ENCODE results near the gene TMPRSS9.
"Not testable (repeated sequence)": the region's sequence is repeated elsewhere in the genome, so short reads cannot be mapped to it uniquely, and the experiment has no call there.

The TMPRSS9 gene

DNA sequence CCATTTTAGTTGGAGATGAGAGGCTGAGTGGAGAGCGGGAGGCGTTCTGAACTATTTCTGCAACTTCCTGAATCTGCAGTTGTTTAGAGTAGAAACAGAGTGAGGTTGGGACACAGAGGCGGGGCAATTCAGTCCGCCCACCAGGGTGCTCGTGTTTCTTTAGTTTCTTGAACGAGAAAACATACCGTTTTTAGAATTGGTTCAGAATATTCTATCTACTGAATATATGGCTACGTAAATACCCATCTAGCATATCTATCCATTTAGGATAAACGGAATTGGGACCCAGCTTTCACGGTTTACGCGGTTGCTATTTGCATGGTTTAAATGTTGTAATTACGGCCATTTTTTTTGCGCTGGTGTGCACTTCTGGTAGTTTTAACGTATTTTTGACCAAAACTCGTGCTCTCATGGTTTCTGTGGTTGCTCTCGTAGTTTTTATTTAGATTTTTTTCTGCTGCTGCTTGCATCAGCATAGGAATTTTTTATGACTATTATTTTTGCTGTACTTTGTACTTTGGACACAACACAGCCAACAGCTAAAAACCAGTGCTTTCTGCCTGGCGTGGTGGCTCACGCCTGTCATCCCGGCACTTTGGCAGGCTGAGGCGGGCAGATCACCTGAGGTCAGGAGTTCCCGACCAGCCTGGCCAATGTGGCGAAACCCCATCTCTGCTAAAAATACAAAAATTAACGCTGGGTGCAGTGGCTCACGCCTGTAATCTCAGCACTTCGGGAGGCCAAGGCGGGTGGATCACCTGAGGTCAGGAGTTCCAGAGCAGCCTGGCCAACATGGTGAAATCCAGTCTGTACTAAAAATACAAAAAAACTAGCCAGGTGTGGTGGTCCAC lies 34.6 kb downstream of the TMPRSS9 start:
- DNase-seq, result no peak

DNA sequence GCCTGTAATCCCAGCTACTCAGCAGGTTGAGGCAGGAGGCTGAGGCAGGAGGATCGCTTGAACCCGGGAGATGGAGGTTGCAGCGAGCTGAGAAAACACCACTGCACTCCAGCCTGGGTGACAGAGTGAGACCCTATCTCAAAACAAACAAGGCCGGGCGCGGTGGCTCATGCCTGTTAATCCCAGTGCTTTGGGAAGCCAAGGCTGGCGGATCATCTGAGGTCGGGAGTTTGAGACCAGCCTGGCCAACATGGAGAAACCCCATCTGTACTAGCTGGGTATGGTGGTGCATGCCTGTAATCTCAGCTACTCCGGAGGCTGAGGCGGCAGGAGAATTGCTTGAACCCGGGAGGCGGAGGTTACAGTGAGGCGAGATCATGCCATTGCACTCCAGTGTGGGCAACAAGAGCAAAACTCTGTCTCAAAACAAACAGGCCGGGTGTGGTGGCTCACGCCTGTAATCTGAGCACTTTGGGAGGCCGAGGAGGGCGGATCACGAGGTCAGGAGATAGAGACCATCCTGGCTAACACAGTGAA lies 35.3 kb downstream of the TMPRSS9 start:
- not testable (repeated sequence) for DNase-seq

DNA sequence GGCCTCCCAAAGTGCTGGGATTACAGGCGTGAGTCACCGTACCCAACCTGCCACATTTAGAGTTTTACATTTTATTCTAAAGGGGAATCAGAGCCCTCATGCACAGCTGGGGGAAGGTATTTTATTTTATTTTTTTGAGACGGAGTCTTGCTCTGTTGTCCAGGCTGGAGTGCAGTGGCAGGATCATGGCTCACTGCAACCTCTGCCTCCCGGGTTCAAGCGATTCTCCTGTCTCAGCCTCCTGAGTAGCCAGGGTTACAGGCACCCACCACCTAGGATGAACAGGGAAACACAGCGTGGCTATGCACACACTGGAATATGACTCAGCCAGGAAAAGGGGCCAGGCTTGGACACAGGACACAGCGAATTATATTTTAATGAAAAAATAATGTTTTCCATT lies 37.1 kb downstream of the TMPRSS9 start:
- DNase-seq, result not testable (repeated sequence)

DNA sequence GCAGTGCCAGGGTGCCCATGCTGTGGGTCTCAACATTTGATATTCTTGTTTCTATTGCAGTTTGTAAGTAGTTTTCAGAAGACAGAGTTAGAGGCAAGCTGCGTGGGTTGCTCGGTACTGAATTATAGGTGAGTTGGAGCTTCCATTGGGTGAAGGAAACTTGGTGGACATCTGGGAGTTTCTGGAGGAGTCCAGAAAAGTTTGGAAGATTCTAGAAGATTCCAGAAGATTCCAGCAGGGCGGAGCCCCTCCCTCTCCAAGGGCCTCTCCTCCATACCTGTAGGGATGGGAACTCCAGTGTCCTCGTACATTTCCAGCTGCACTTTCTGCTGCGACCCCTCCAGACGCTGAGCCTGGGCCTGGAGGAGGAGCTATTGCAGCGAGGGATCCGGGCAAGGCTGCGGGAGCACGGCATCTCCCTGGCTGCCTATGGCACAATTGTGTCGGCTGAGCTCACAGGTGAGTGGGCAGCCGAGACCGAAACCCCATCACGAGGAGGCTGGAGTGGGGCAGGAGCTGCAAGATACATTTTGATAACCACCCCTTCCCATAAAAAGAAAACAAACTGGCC lies 38.8 kb downstream of the TMPRSS9 start:
- DNase-seq, result no peak

DNA sequence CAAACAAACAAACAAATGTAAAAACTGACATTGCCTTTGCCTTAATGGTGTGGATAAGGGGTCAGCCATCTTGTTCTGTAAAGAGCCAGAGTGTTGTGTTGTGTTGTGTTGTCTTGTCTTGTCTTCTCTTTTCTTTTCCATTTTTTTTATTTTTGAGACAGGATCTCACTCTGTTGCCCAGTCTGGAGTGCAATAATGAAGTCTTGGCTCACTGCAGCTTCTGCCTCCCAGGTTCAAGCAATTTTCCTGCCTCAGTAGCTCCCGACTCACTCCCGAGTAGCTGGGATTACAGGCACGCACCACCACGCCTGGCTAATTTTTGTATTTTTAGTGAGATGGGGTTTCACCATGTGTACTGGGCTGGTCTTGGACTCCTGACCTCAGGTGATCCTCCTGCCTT lies 39.5 kb downstream of the TMPRSS9 start:
- no peak for DNase-seq

DNA sequence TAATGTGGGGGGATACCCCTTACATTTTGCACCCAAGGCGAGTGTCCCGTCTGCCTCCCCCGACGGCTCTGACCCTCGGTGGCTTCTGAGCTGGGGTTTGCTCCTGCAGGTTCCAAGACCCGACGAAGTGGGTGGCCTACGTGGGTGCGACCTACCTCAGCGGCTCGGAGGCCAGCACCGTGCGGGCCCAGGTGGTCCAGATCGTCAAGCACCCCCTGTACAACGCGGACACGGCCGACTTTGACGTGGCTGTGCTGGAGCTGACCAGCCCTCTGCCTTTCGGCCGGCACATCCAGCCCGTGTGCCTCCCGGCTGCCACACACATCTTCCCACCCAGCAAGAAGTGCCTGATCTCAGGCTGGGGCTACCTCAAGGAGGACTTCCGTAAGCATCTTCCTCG lies 48.2 kb downstream of the TMPRSS9 start:
- no peak for DNase-seq

DNA sequence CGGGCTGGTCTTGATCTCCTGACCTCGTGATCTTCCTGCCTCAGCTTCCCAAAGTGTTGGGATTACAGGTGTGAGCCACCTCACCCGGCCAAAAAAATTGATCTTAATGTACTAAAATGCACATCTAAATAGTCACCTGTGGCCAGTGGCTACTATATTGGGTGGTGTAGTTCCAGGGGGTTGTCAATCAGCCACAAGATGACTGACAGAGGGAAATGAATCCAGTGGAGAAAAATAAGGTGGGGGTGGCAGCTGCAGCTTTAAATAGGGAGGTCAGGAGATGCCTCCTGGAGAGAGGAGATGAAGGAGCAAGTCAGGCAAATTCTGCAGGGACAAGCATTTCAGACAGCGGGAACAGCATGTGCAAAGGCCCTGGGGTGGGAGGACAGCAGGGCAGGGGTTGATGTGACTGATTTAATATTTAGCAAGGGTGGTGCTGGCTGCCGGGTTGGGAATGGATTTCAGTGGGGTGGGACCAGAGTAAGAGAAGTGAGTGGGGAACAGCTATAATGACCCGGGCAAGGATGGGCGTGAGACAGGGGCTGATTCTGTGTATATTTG lies 49.4 kb downstream of the TMPRSS9 start:
- DNase-seq, result no peak

DNA sequence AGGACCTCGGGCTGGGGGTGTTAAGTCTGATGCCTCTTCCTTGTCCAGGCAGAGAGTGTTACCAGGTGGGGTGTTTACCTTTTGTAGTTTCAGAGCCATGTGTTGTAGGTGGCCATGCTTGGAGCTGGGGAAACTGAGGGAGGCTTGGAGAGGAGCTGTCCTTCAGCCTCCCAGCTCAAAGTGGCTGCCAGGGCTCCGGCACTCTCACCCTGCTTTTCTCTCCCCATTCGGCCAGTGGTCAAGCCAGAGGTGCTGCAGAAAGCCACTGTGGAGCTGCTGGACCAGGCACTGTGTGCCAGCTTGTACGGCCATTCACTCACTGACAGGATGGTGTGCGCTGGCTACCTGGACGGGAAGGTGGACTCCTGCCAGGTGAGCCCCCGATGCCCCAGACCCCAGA lies 50.0 kb downstream of the TMPRSS9 start:
- no peak for DNase-seq

DNA sequence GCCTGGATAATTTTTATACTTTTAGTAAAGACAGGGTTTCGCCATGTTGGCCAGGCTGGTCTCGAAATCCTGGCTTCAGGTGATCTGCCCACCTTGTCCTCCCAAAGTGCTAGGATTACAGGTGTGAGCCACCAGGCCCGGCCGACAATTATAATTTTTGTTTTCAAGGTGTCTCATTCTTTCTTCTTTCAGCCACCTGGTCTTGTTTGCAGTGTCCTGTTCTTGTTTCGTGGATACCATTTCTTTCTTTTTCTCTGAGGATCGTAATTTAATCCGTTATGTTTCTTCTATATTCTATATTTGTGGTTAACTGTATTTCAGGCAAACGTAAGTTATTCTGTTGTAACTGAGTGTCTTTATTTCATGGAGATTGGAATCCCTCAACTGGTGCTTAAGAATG lies 51.6 kb downstream of the TMPRSS9 start:
- no peak for DNase-seq

DNA sequence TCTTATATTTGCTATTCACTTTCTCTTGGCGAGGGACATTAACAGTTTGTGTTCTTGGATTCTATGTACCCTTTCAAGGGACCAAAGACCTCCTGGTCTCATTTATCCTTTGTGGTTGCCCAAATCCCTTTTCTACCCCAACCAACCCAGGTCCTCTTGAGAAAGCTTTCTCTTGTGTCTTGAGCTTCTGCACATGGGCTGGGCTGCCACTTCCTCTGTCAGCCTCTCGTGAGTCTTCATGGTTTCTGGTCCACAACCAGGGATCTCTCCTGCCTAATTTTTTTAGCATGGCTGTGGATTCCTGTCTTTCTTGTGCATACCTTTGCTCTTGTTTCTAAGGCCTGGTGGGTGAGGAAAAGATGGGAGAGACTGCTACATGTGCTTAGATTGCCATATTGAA lies 52.4 kb downstream of the TMPRSS9 start:
- no peak for DNase-seq

DNA sequence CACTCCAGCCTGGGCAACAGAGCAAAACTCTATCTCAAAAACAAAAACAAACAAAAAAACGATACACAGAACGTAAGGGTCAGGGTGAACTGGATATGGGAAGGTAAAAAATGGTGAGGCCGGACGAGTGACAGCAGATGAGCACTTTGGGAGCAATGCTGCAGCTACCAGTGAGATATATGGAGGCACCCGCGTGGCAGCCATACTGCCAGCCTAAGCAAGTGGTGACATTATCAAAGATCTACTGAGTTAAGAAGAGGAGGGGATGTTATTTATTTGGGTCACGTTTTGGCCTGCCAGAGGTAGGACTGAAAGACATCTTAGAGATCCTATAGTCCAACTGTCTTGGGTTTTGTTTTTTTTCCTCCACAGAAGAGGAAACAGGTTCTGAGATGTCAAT lies 53.1 kb downstream of the TMPRSS9 start:
- no peak for DNase-seq

DNA sequence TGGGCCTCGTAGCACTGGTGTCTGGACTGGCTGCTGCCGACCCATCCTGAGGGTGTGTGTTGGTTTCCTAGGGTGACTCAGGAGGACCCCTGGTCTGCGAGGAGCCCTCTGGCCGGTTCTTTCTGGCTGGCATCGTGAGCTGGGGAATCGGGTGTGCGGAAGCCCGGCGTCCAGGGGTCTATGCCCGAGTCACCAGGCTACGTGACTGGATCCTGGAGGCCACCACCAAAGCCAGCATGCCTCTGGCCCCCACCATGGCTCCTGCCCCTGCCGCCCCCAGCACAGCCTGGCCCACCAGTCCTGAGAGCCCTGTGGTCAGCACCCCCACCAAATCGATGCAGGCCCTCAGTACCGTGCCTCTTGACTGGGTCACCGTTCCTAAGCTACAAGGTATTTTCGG lies 53.6 kb downstream of the TMPRSS9 start:
- no peak for DNase-seq

DNA sequence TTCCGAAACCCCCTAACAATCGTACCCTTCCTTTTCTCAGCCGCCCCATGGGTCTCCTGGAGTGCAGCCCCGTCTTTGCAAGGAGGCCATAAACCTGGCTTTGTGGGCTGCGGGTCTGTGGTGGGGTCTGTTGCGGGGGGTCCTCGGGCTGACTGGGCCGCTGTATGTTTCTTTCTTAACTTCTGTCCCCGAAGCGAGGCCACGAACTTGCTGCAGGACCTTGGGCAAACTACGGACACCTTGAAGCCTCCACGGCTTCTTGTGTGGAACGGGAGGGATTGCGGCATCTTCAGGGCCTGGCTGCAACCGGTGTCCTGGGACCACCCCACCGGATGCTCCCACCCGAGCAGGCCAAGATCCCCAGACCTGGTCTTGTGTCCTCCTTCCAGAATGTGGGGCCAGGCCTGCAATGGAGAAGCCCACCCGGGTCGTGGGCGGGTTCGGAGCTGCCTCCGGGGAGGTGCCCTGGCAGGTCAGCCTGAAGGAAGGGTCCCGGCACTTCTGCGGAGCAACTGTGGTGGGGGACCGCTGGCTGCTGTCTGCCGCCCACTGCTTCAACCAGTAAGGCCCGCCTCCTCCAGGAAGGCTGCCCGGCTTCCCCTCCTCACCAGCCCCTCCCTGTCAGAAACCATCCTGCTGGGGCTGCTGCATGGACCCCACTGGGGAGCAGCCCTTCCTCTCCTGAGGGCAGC lies 55.4 kb downstream of the TMPRSS9 start:
- DNase-seq, result no peak

DNA sequence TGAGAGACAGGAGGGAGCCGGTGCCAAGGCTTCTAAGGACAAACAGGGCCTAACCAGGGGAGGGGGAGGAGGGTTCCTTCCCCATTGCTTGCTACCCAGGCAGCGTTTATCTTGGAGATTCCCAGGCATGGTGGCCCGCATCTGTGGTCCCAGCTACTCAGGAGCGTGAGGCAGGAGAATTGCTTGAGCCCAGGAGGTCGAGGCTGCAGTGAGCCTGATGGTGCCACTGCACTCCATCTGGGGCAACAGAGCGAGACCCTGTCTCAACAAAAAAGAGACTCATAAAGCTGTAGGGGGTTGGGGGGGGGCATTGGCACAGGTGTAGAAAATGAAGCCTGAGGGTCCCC lies 55.9 kb downstream of the TMPRSS9 start:
- DNase-seq, result no peak

DNA sequence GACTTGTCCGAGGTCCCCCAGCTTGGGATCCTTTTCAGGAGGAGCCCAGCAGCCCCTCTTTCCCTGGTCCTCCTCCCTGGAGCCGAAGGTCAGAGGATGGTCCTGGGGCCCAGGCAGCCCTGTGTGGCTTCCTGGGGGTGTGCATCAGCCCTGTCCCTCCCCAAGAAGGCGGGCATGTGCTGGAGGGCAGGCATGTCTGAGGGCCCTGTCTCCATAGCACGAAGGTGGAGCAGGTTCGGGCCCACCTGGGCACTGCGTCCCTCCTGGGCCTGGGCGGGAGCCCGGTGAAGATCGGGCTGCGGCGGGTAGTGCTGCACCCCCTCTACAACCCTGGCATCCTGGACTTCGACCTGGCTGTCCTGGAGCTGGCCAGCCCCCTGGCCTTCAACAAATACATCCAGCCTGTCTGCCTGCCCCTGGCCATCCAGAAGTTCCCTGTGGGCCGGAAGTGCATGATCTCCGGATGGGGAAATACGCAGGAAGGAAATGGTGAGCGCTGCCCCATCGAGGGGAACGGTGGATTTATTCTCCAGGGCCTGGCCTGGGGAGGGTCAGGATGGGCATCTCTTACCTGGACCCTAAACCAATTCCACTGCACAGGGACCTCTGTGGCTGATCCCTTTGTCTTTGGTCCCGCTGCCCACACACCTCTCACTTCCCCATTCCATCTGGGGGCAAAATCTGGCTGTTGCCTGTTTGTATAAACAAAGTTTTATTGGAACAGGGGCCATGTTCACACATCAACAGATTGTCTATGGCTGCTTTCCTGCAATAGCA lies 56.4 kb downstream of the TMPRSS9 start:
- DNase-seq, result no peak

DNA sequence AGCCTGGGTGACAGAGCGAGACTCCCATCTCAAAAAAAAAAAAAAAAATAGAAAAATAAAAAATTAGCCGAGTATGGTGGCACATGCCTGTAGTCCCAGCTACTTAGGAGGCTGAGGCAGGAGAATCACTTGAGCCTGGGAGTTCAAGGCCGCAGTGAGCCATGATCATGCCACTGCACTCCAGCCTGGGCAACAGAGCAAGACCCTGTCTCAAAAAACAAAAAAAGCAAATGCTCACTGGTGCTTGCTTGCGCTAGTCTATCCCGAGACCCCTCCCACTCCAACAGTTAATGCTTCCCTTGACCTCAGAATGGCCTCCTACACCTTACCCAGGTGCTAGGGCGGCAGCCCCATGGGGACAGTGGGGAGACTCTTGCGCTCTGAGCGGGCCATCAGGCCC lies 57.4 kb downstream of the TMPRSS9 start:
- not testable (repeated sequence) for DNase-seq

DNA sequence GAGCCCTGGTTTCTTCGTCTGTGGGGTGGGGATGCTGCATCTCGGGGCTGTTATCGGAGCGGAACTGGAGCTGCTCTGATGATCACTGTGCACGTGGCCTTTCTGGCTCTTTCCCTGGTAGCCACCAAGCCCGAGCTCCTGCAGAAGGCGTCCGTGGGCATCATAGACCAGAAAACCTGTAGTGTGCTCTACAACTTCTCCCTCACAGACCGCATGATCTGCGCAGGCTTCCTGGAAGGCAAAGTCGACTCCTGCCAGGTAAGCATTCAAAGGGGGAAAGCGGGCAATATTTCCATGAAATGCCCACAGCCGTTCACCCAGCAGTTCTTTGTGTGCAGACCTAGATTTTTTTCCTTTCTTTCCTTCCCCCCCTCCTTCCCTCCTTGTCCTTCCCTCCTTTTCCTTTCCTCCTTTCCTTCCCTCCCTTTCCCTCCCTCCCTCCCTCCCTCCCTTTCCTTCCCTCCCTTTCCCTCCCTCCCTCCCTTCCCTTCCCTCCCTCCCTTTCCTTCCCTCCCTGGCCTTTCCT lies 57.9 kb downstream of the TMPRSS9 start:
- no peak for DNase-seq

DNA sequence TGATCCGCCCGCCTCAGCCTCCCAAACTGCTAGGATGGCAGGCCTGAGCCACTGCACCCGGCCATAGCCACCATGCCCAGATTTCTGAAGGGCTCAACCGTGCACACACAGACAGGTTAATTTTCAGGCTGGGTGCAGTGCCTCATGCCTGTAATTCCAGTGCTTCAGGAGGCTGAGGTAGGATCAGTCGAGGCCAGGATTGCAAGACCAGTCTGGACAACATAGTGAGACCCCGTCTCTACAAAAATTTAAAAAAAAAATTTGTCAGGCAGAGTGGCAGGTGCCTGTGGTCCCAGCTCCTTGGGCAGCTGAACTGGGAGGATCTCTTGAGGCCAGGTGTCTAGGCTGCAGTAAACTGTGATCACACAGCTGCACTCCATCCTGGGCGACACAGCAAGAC lies 59.7 kb downstream of the TMPRSS9 start:
- DNase-seq, result no peak

DNA sequence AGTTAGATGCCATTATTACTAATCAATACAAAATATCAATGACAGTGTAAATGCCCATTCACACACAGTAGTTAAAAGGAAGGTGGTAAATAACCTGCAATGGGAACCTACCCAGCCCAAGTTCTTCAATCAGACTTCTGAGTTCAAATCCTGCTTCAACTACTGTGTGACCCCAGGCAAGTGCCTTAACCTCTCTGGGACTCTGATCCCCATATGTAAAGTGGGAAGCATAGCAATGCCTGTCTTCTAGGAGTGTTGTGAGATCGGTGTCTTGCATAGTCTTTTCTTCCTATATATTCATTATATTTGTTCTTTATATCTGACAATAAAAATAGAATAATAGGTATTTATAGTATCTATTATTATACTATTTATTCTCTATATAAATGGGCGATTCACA lies 60.4 kb downstream of the TMPRSS9 start:
- DNase-seq, result no peak

DNA sequence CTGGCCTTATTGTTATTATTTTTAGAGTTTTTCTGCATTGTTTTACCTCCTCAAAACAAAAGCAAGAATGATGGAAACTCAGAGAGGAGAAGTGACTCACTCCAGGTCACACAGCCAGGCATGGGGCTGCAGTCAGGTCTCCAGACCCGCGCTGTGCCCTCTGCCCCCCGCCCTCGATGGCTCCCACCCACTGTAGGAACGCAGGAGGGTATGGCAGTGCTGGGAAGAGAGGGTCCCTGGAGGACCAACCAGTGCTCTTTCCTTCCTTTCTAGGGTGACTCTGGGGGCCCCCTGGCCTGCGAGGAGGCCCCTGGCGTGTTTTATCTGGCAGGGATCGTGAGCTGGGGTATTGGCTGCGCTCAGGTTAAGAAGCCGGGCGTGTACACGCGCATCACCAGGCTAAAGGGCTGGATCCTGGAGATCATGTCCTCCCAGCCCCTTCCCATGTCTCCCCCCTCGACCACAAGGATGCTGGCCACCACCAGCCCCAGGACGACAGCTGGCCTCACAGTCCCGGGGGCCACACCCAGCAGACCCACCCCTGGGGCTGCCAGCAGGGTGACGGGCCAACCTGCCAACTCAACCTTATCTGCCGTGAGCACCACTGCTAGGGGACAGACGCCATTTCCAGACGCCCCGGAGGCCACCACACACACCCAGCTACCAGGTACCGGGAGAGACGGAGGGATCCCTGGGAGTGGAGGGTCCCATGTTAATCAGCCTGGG lies 61.7 kb downstream of the TMPRSS9 start:
- DNase-seq, result no peak

DNA sequence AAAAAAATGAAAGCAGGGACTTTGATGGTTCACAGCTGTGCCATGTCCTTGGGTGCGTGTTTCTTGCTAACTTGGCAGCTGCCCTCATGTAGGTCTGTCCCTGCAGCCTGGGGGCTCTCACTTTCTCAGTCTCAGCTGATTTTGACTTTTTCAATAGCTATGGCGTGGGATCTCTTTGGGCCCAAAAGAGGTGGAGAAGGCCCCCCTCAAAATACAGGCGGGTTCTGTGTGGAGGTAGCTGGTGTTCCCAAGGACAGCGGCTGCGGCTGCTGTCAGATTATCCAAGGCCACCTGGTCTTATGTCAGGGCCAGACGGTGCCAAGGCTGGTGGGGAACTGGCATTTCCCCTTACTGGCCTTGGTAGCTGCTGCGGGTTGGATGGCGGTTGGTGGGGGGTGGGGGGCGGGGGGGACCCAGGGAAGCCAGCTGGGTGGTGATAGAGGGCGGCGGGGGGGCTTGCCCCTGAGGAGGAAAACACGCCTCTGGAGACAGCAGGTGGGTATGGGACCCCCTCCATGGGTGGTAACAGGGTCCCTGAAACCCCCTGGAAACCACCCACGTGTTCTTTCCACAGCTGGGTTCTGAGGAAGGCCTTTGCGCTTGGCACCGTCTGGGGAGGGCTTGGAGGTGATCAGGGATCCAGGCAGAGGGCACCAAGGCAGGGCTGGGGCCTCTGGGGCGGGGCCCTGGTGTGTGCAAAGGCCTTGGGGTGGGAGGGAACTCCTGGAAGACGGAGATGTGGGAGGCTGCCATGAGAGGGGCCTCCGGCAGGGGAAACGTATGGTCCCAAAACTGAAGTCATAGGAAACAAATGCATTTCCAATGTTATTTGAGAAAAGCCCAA lies 63.2 kb downstream of the TMPRSS9 start:
- DNase-seq, result no peak
